Measurements from ENCODE around the gene OVOL2. TPM values are rescaled to one million over a fixed set of nuclear protein-coding genes. Genes with fewer than 3 reads are reported as not detected.

The OVOL2 gene
- polyA plus RNA-seq, 12 donors: 0.37 to 2.8 (median 1.2) TPM; not detected in 9

- no peak for DNase-seq
Observed at GRCh38 chr20:18016772-18017171, 40.9 kb downstream of the OVOL2 start.

- DNase-seq: no peak
Observed at GRCh38 chr20:18014411-18014810, 43.3 kb downstream of the OVOL2 start.

GRCh38 chr20:18012901-18013300 lies 44.8 kb downstream of the OVOL2 start:
- DNase-seq: no peak

- DNase-seq: no peak
Observed at GRCh38 chr20:18011951-18012645, 45.6 kb downstream of the OVOL2 start.

GRCh38 chr20:18011482-18011881 lies 46.2 kb downstream of the OVOL2 start:
- DNase-seq: no peak

GRCh38 chr20:18009116-18009515 lies 48.6 kb downstream of the OVOL2 start:
- no peak for DNase-seq

GRCh38 chr20:18007534-18008292 lies 50.0 kb downstream of the OVOL2 start:
- no peak for DNase-seq

GRCh38 chr20:18006684-18007083 lies 51.0 kb downstream of the OVOL2 start:
- no peak for DNase-seq

GRCh38 chr20:18005990-18006364 lies 51.7 kb downstream of the OVOL2 start:
- DNase-seq: no peak

GRCh38 chr20:18005170-18005989 lies 52.3 kb downstream of the OVOL2 start:
- no peak for DNase-seq

- no peak for DNase-seq
Observed at GRCh38 chr20:18004384-18005031, 53.2 kb downstream of the OVOL2 start.

- DNase-seq: no peak
Observed at GRCh38 chr20:18003897-18004296, 53.8 kb downstream of the OVOL2 start.

- no peak for DNase-seq
Observed at GRCh38 chr20:18001131-18001921, 56.4 kb downstream of the OVOL2 start.

GRCh38 chr20:17999566-17999965 lies 58.1 kb downstream of the OVOL2 start:
- no peak for DNase-seq

- DNase-seq: no peak
Observed at GRCh38 chr20:17998446-17998845, 59.3 kb downstream of the OVOL2 start.

- peak; percentile 81 for DNase-seq
Observed at GRCh38 chr20:17995967-17996819, 61.5 kb downstream of the OVOL2 start.

- no peak for DNase-seq
Observed at GRCh38 chr20:17993546-17993945, 64.2 kb downstream of the OVOL2 start.

- DNase-seq: no peak
Observed at GRCh38 chr20:17992847-17993513, 64.7 kb downstream of the OVOL2 start.

- no peak for DNase-seq
Observed at GRCh38 chr20:17992224-17992637, 65.5 kb downstream of the OVOL2 start.
